H9 (cell line): ENCODE measurements around the gene HLA-DRB1. TPM values are rescaled to one million over a fixed set of nuclear protein-coding genes. Genes with fewer than 3 reads are reported as not detected.

Experiments
- DNase-seq: peaks from one replicate; pipeline ENCODE4 v3.0.0-alpha.2; 2017
- H2AFZ ChIP-seq: one replicate; pipeline ENCODE4 v1.6.1; 2013; ENCODE audit warnings: mild to moderate bottlenecking, low read length, control low read depth, moderate library complexity
- H2AK5ac ChIP-seq: 2 replicates; pipeline ENCODE4 v1.6.1; 2013; ENCODE audit warnings: low read length, control low read depth, mixed read lengths; ENCODE audit not compliant: insufficient read length
- H2BK120ac ChIP-seq: one replicate; pipeline ENCODE4 v1.6.1; 2013; ENCODE audit warnings: low read depth, mild to moderate bottlenecking, low read length, control low read depth, inconsistent platforms; ENCODE audit not compliant: poor library complexity, severe bottlenecking
- H2BK12ac ChIP-seq: 2 replicates; pipeline ENCODE4 v1.6.1; 2013; ENCODE audit warnings: low read length, control low read depth, mixed read lengths, low read depth; ENCODE audit not compliant: insufficient read length
- H2BK15ac ChIP-seq: 2 replicates; pipeline ENCODE4 v1.6.1; 2013; ENCODE audit warnings: low read depth, low read length, control low read depth
- H2BK20ac ChIP-seq: one replicate; pipeline ENCODE4 v1.6.1; 2013; ENCODE audit warnings: low read depth, mild to moderate bottlenecking, low read length, control low read depth, inconsistent platforms; ENCODE audit not compliant: poor library complexity, severe bottlenecking
- H2BK5ac ChIP-seq: 2 replicates; pipeline ENCODE4 v1.6.1; 2013; ENCODE audit warnings: low read length, control low read depth, mixed read lengths; ENCODE audit not compliant: insufficient read length
- H3K14ac ChIP-seq: 2 replicates; pipeline ENCODE4 v1.6.1; 2013; ENCODE audit warnings: low read length, control low read depth; ENCODE audit not compliant: insufficient read depth
- H3K18ac ChIP-seq: 2 replicates; pipeline ENCODE4 v1.6.1; 2013; ENCODE audit warnings: low read depth, mild to moderate bottlenecking, mixed read lengths, low read length, control low read depth; ENCODE audit not compliant: insufficient read length
- H3K23ac ChIP-seq: 2 replicates; pipeline ENCODE4 v1.6.1; 2013; ENCODE audit warnings: low read length, control low read depth, mixed read lengths, low read depth; ENCODE audit not compliant: insufficient read length
- H3K23me2 ChIP-seq: 2 replicates; pipeline ENCODE4 v1.6.1; 2013; ENCODE audit warnings: low read depth, mild to moderate bottlenecking, mixed read lengths, low read length, control low read depth; ENCODE audit not compliant: insufficient read length, poor library complexity, severe bottlenecking
- H3K27ac ChIP-seq: 2 replicates; pipeline ENCODE4 v1.5.1; 2013; ENCODE audit warnings: low read length, control low read depth, mixed read lengths, low read depth; ENCODE audit not compliant: insufficient read length
- H3K27me3 ChIP-seq: 2 replicates; pipeline ENCODE4 v1.6.1; 2013; ENCODE audit warnings: low read length, control low read depth, inconsistent platforms; ENCODE audit not compliant: insufficient read depth
- H3K4ac ChIP-seq: 2 replicates; pipeline ENCODE4 v1.6.1; 2013; ENCODE audit warnings: low read depth, mild to moderate bottlenecking, control low read depth, inconsistent platforms, low read length, moderate library complexity
- H3K4me1 ChIP-seq: 2 replicates; pipeline ENCODE4 v1.6.1; 2013; ENCODE audit warnings: low read length, control low read depth, inconsistent platforms; ENCODE audit not compliant: insufficient read depth
- H3K4me2 ChIP-seq: 2 replicates; pipeline ENCODE4 v1.6.1; 2013; ENCODE audit warnings: low read length, control low read depth, mixed read lengths; ENCODE audit not compliant: insufficient read length, insufficient read depth
- H3K56ac ChIP-seq: 2 replicates; pipeline ENCODE4 v1.6.1; 2013; ENCODE audit warnings: low read depth, mild to moderate bottlenecking, mixed read lengths, low read length, control low read depth; ENCODE audit not compliant: insufficient read length
- H3K79me1 ChIP-seq: 2 replicates; pipeline ENCODE4 v1.6.1; 2013; ENCODE audit warnings: low read depth, mild to moderate bottlenecking, moderate library complexity, low read length, control low read depth, inconsistent platforms; ENCODE audit not compliant: insufficient read depth, poor library complexity, severe bottlenecking
- H3K79me2 ChIP-seq: 2 replicates; pipeline ENCODE4 v1.6.1; 2013; ENCODE audit warnings: low read length, control low read depth, inconsistent platforms; ENCODE audit not compliant: insufficient read depth
- H3K9ac ChIP-seq: 2 replicates; pipeline ENCODE4 v1.6.1; 2013; ENCODE audit warnings: low read length, control low read depth, mixed read lengths; ENCODE audit not compliant: insufficient read length; ENCODE audit errors: extremely low read depth
- H3K9me3 ChIP-seq: one replicate; pipeline ENCODE4 v1.6.1; 2013; ENCODE audit warnings: low read depth, low read length, inconsistent platforms; ENCODE audit not compliant: control insufficient read depth
- H3T11ph ChIP-seq: one replicate; pipeline ENCODE4 v1.6.1; 2013; ENCODE audit warnings: mild to moderate bottlenecking, low read length, control low read depth, inconsistent platforms
- H4K20me1 ChIP-seq: one replicate; pipeline ENCODE4 v1.6.1; 2013; ENCODE audit not compliant: control insufficient read depth, insufficient read length, insufficient read depth
- H4K5ac ChIP-seq: 2 replicates; pipeline ENCODE4 v1.6.1; 2013; ENCODE audit warnings: low read depth, mild to moderate bottlenecking, mixed read lengths, low read length, control low read depth; ENCODE audit not compliant: insufficient read length
- H4K8ac ChIP-seq: replicated peaks from 2 replicates; pipeline ENCODE4 v1.6.1; 2013; ENCODE audit warnings: low read length, control low read depth, mixed read lengths, low read depth; ENCODE audit not compliant: insufficient read length
- H4K91ac ChIP-seq: 2 replicates; pipeline ENCODE4 v1.6.1; 2013; ENCODE audit warnings: low read depth, mild to moderate bottlenecking, moderate library complexity, mixed read lengths, low read length, control low read depth; ENCODE audit not compliant: insufficient read length
- H3K27ac Mint-ChIP-seq, 3 experiments: 2 replicates in 2 of 3; 3 replicates in 1 of 3; pipeline ENCODE4 v1.8.0; 2020 to 2021; ENCODE audit warnings: mixed read lengths in 3 of 3, mild to moderate bottlenecking in 1 of 3, moderate library complexity in 1 of 3
- H3K27me3 Mint-ChIP-seq: 2 replicates; pipeline ENCODE4 v1.8.0; 2021; ENCODE audit warnings: low read depth, mild to moderate bottlenecking, moderate library complexity, mixed read lengths
- H3K36me3 Mint-ChIP-seq, 3 experiments: 2 replicates in 2 of 3; 3 replicates in 1 of 3; pipeline ENCODE4 v1.8.0; 2020 to 2021; ENCODE audit warnings: low read depth in 3 of 3, mixed read lengths in 3 of 3; ENCODE audit not compliant: insufficient read depth in 1 of 3
- H3K4me1 Mint-ChIP-seq, 2 experiments: 2 replicates each; pipeline ENCODE4 v1.8.0; 2020; ENCODE audit warnings: mixed read lengths in 2 of 2
- H3K4me3 Mint-ChIP-seq, 2 experiments: 2 replicates in 1 of 2; 3 replicates in 1 of 2; pipeline ENCODE4 v1.8.0; 2020 to 2021; ENCODE audit warnings: mild to moderate bottlenecking in 2 of 2, mixed read lengths in 2 of 2, moderate library complexity in 1 of 2
- H3K9me3 Mint-ChIP-seq, 2 experiments: 2 replicates in 1 of 2; 3 replicates in 1 of 2; pipeline ENCODE4 v1.8.0; 2020; ENCODE audit warnings: mild to moderate bottlenecking in 2 of 2, mixed read lengths in 2 of 2, moderate library complexity in 1 of 2
- CTCF ChIP-seq: fragments of 200-600 bp; sonication (generic); conservative IDR thresholded peaks from 3 replicates; pipeline ENCODE4 v1.8.0; 2021; ENCODE audit warnings: antibody characterized with exemption, mild to moderate bottlenecking
- WGBS: extraction: QIAGEN DNeasy Blood & Tissue Kit; methylation state at CpG from one replicate; pipeline ENCODE4 v1.1.7; 2013; ENCODE audit warnings: missing lambda C conversion rate, low lambda C conversion rate, mixed read lengths; ENCODE audit not compliant: insufficient read length; ENCODE audit errors: extremely low coverage; 5-methylcytosine and 5-hydroxymethylcytosine counted together
- total RNA-seq: library from RNA; stranded (reverse); gene quantifications from 2 replicates; pipeline ENCODE4 v1.2.1, GENCODE V29; 2021

Gene HLA-DRB1
- total RNA-seq, 1 experiment from 2014 or later: 25.9 TPM

GRCh38 chr6:32607263-32607987 is 17.8 kb upstream of the HLA-DRB1 start:
- no peaks in the 10 kb centered on the region for H3K79me1 ChIP-seq
- H3K18ac ChIP-seq: no peak overlapping the region
- DNase-seq: no peak
- no peak overlapping the region for H3K56ac ChIP-seq
- Mint-ChIP-seq H3K4me1 (peaks cover 6 to 15% of the 10 kb centered on the region in 2 experiments), H3K27me3 (no peaks in the 10 kb centered on the region), H3K4me3 (no peak overlapping the region), H3K36me3 (no peaks in the 10 kb centered on the region), H3K9me3 (0 out of 5 replicates have a peak, but pooled peaks cover 0 to 2% of the 10 kb centered on the region in 2 experiments), H3K27ac (no peak overlapping the region)
- no peak overlapping the region for H4K5ac ChIP-seq
- H2BK15ac ChIP-seq: no peak overlapping the region
- H3K9ac ChIP-seq: no peak overlapping the region
- no CpG with 5 or more reads among the region's 4 CpGs for WGBS
- H4K91ac ChIP-seq: no peak overlapping the region
- H3K9me3 ChIP-seq: no peaks in the 10 kb centered on the region
- H3K23ac ChIP-seq: no peak overlapping the region
- H2AK5ac ChIP-seq: no peak overlapping the region
- no peak overlapping the region for H3K27ac ChIP-seq
- H3K79me2 ChIP-seq: no peaks in the 10 kb centered on the region
- no peak overlapping the region for H3T11ph ChIP-seq
- H2BK12ac ChIP-seq: no peak overlapping the region
- no peak overlapping the region for H3K4me2 ChIP-seq
- no peak overlapping the region for H3K14ac ChIP-seq
- H4K20me1 ChIP-seq: no peaks in the 10 kb centered on the region
- H3K23me2 ChIP-seq: no peaks in the 10 kb centered on the region
- no peak overlapping the region for H2AFZ ChIP-seq
- H2BK20ac ChIP-seq: no peak overlapping the region
- H3K4me1 ChIP-seq: peaks cover 2% of the 10 kb centered on the region; the same call in 1 of the 2 replicates
- no peak for TF ChIP-seq CTCF
- H3K27me3 ChIP-seq: no peaks in the 10 kb centered on the region
- no peak overlapping the region for H2BK5ac ChIP-seq
- H3K4ac ChIP-seq: no peak overlapping the region
- H4K8ac ChIP-seq: no peak overlapping the region
- no peak overlapping the region for H2BK120ac ChIP-seq
